HG03097 (cell line): Measurements from ENCODE around the gene TBCEL.

ENCODE experiments used
- ATAC-seq: cut with Tn5 transposase; IDR thresholded peaks from one replicate; pipeline ENCODE4 v1.9.1; 2021; ENCODE audit not compliant: unreplicated experiment, low FRiP score

TBCEL gene

GRCh38 chr11:121132211-121132976 is 108.5 kb downstream of the TBCEL start:
- no peak for ATAC-seq

GRCh38 chr11:121134741-121135312 is 110.9 kb downstream of the TBCEL start:
- no peak for ATAC-seq

GRCh38 chr11:121137005-121137404 is 113.1 kb downstream of the TBCEL start:
- no peak for ATAC-seq

- ATAC-seq = no peak
Observed at GRCh38 chr11:121138259-121138658, 114.4 kb downstream of the TBCEL start.

GRCh38 chr11:121140369-121140768 is 116.5 kb downstream of the TBCEL start:
- no peak for ATAC-seq
